HG02884 (cell line): ENCODE results near the gene GRIA4.

Experiments
- ATAC-seq: cut with Tn5 transposase; IDR thresholded peaks from one replicate; pipeline ENCODE4 v1.9.1; 2021; ENCODE audit warnings: mild to moderate bottlenecking, moderate library complexity; ENCODE audit not compliant: unreplicated experiment

The GRIA4 gene

DNA sequence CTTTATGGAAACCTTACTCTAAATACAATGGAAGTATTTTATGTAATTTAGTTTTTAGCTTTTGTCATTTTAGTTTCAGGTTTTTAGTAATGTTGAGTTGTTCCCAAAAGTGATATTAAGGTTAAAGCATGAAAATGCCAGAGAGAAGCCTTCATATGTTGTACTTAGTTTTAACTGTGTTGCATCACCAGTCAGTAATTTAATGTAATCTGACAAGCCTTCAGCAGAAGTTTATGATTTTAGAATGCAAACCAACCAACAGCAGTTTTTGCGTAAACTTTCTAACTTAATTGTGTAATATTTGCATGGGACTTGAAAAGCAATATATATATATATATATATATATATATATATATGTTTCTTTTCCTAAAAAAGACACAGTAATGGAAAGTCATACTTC, 301.6 kb downstream of the GRIA4 start:
- no peak for ATAC-seq

- no peak for ATAC-seq
Measured at GRCh38 chr11:105912666-105913065, 302.8 kb downstream of the GRIA4 start.

DNA sequence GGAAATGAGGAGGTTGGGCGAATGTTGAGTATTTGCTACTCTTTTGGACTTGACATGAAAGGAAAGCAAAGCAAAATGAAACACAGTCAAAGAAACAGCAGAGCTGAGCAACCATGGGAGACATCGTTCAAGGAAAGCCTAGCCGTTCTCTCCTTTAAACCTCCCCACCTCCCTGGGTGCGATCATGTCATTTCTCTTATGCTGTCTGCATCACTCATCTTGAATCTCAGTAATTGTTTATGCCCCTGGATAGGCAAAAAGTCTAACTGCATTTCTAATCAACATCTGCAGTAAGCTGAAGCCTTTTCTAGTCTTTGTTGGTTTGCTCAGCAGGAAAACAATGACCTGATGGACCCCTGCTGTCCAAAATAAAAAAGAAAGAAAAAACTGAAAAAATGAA, 305.1 kb downstream of the GRIA4 start:
- ATAC-seq = no peak

DNA sequence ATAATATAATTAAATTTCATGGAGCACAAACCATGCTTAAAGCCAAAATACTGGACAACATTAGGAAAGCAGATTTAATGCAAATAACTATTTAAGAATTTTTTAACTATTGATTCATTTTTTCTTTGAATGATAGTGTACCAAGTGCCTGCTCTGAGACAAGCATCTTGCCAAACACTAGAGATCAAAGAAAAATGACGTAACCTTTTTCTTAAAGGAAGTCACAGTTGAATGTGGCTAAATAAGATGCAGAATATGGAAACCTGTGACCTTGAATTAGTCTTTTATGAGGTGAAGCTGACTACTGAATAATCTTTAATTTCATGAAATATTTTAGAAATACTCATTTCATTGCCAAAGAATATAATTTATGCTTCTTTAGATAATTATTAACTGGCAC, 308.2 kb downstream of the GRIA4 start:
- no peak for ATAC-seq

GRCh38 chr11:105918600-105918999, 308.7 kb downstream of the GRIA4 start:
- no peak for ATAC-seq

DNA sequence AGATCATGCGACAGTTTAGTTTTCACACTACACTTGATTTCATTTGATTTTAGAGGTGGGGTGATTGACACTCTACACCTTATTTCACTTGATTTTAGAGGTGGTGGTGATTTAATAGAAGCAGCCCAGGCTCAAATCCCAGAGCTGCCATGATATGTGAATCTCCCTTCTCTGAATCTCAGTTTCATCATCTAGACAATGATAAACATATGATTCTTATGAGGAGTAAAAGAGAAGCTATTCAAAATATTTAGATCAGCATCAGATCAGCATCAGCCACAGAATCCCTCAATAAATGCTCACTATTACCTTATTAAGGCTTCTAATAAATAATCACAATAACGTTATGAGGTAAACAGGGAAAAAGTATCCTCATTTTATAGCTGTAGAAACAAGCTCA, 313.4 kb downstream of the GRIA4 start:
- ATAC-seq = no peak

- ATAC-seq = no peak
Measured at GRCh38 chr11:105923807-105924206, 313.9 kb downstream of the GRIA4 start.

- no peak for ATAC-seq
Measured at GRCh38 chr11:105929084-105929955, 319.4 kb downstream of the GRIA4 start.

DNA sequence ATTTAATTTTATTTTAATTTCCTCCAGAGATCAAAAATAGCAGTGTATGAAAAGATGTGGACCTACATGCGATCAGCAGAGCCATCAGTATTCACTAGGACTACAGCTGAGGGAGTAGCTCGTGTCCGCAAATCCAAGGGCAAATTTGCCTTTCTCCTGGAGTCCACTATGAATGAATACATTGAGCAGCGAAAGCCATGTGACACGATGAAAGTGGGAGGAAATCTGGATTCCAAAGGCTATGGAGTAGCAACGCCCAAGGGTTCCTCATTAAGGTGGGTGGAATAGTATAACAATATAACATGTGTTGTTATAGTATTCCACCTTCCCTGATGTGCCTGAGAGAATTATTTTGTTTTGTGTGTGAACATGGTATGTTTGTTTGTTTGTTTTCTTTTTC, 323.8 kb downstream of the GRIA4 start:
- no peak for ATAC-seq

DNA sequence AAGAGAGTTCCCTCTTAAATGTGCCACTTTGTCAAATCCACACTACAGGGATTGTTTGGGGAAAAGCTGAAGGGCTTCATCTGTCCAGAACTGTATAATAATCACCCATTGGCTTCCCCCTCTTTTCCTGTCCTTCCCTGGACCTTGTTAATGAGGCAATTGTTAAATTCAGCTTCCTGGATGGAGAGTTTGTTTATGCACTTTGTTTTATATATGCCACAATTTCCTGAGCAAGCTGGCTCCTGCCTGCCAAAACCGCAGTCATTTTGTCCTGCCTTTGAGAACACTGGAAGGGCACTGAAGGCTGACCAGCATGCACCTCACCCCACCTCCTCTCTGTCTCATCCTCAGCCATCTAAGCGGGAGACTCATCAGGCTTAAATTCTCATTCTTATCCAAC, 325.9 kb downstream of the GRIA4 start:
- ATAC-seq = no peak

- no peak for ATAC-seq
Measured at GRCh38 chr11:105937331-105937730, 327.5 kb downstream of the GRIA4 start.

- no peak for ATAC-seq
Measured at GRCh38 chr11:105937738-105938137, 327.9 kb downstream of the GRIA4 start.

GRCh38 chr11:105942921-105943320, 333.0 kb downstream of the GRIA4 start:
- no peak for ATAC-seq

GRCh38 chr11:105948918-105949590, 339.2 kb downstream of the GRIA4 start:
- no peak for ATAC-seq

DNA sequence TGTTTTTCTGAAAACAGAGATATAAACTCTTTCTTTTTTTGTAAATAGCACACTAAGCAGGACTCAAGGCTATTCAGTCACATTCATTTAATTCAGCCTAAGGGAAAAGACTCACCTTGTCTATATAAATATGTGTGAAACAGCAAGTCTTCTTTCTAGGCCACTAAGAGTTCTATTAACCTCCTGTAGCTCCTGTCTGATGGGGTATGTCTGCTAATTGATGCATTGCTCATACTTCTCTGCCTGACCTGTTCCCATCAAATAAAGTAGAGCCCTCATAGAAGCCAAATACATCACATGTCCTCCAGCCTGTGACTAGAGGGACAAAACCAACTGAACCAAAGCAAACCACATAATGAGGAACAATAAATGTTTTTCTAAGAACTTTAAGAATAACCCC, 344.0 kb downstream of the GRIA4 start:
- no peak for ATAC-seq

GRCh38 chr11:105960252-105961245, 350.7 kb downstream of the GRIA4 start:
- ATAC-seq = no peak

DNA sequence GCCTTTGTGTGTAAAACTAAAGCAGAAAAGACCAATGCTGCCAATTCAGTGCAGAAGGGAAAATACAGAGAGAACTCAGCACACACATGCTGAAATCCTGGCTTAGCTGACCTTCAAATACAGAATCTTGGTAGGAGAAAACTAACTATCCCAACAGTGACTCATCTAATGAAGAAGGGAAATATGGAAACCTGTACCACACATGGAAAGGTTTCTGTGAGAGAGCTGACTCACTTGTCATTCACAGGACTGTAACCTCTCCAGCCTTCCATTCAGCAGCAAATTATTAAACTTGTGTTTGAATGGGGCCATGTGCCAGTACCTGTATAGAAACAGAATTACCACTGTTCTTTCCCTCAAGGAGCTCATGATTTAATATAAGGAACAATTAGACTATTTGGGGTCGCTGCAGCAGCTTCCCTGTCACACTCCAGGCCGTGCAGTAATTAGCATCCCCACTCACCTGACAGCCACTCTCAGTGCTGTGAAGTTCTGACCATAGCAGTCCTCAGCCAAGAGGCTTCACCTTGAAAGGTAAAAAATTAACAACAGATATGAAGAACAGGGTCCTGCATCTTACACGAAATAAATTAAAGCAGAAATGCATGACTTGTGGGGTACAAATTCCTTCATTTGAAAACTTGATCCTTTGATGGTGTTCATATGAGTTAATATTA, 358.3 kb downstream of the GRIA4 start:
- ATAC-seq = no peak

DNA sequence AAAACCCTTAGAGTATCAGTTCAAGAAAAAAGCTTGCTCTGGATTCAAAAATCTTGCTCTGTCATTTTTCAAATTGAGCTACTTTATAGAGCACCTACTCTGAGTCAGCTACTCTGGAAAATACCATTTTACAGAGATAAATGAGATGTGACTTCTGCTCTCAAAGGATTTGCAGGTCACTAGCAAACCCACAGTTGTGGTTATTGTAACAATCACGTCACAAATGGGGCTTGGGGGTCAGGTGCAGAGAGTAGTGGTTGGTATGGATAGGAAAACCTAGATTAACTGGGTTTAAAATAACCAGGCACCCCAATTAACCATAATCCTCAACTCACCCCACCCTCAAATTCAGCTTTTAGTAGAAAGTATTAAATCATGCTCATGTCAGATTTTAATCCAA, 359.9 kb downstream of the GRIA4 start:
- no peak for ATAC-seq

- ATAC-seq = no peak
Measured at GRCh38 chr11:105975128-105975527, 365.3 kb downstream of the GRIA4 start.

- ATAC-seq = no peak
Measured at GRCh38 chr11:105979997-105980703, 370.3 kb downstream of the GRIA4 start.
